Neuronal stem cell (in vitro differentiated cells): ENCODE results near the gene SLIRP.
A peak's percentile ranks its signal among the peaks of the same experiment; 100 is the strongest.

Experiments used
- DNase-seq: peaks from one replicate; pipeline ENCODE4 v3.0.0-alpha.2; 2013; ENCODE audit warnings: low spot score
- H2AFZ ChIP-seq: one replicate; pipeline ENCODE4 v1.6.1; 2013; ENCODE audit warnings: mild to moderate bottlenecking, low read length, inconsistent platforms
- H2AK5ac ChIP-seq: 2 replicates; pipeline ENCODE4 v1.6.1; 2013; ENCODE audit warnings: low read depth, mild to moderate bottlenecking, inconsistent platforms, low read length, moderate library complexity, mixed read lengths
- H2BK120ac ChIP-seq: 2 replicates; pipeline ENCODE4 v1.6.1; 2013; ENCODE audit warnings: low read depth, mild to moderate bottlenecking, inconsistent platforms, low read length, moderate library complexity, mixed read lengths
- H2BK12ac ChIP-seq: one replicate; pipeline ENCODE4 v1.6.1; 2013; ENCODE audit warnings: low read length, inconsistent platforms
- H2BK15ac ChIP-seq: 2 replicates; pipeline ENCODE4 v1.6.1; 2013; ENCODE audit warnings: mild to moderate bottlenecking, low read length, inconsistent platforms, mixed read lengths
- H2BK5ac ChIP-seq: one replicate; pipeline ENCODE4 v1.6.1; 2013; ENCODE audit warnings: inconsistent platforms, mild to moderate bottlenecking, low read length, moderate library complexity
- H3K14ac ChIP-seq: one replicate; pipeline ENCODE4 v1.6.1; 2013; ENCODE audit warnings: low read length, inconsistent platforms
- H3K18ac ChIP-seq: 2 replicates; pipeline ENCODE4 v1.6.1; 2013; ENCODE audit warnings: low read length, inconsistent platforms
- H3K23ac ChIP-seq: 2 replicates; pipeline ENCODE4 v1.6.1; 2013; ENCODE audit warnings: low read depth, mild to moderate bottlenecking, mixed read lengths, low read length, inconsistent platforms; ENCODE audit not compliant: poor library complexity
- H3K27ac ChIP-seq: replicated peaks from 3 replicates; pipeline ENCODE4 v1.5.1; 2013; ENCODE audit warnings: low read length, inconsistent platforms
- H3K27me3 ChIP-seq, 3 experiments: 2 replicates each; pipeline ENCODE4 v1.6.1; 2013; ENCODE audit warnings: low read length in 3 of 3, mild to moderate bottlenecking in 2 of 3, inconsistent platforms in 1 of 3, low read depth in 1 of 3, mixed read lengths in 1 of 3, moderate library complexity in 1 of 3; ENCODE audit not compliant: control insufficient read depth in 3 of 3, insufficient read depth in 3 of 3
- H3K36me3 ChIP-seq, 2 donors: replicated peaks in 1 of 2; 2 replicates each; pipeline ENCODE4 v1.6.1; 2013; ENCODE audit warnings: low read length in 2 of 2; ENCODE audit not compliant: control insufficient read depth in 2 of 2, insufficient read depth in 2 of 2
- H3K4ac ChIP-seq: 2 replicates; pipeline ENCODE4 v1.6.1; 2013; ENCODE audit warnings: inconsistent platforms, mild to moderate bottlenecking, low read length, moderate library complexity
- H3K4me1 ChIP-seq, 2 donors: 1 replicate in 1 of 2; 2 replicates in 1 of 2; pipeline ENCODE4 v1.6.1; 2013; ENCODE audit warnings: low read length in 2 of 2, low read depth in 1 of 2; ENCODE audit not compliant: control insufficient read depth in 2 of 2, insufficient read depth in 1 of 2
- H3K4me2 ChIP-seq: one replicate; pipeline ENCODE4 v1.6.1; 2013; ENCODE audit warnings: mild to moderate bottlenecking, low read length, inconsistent platforms; ENCODE audit not compliant: insufficient read depth, poor library complexity, severe bottlenecking
- H3K4me3 ChIP-seq, 2 donors: 2 replicates each; pipeline ENCODE4 v1.5.1; 2013; ENCODE audit warnings: low read length in 2 of 2, mild to moderate bottlenecking in 2 of 2, inconsistent platforms in 1 of 2, moderate library complexity in 1 of 2
- H3K79me1 ChIP-seq: one replicate; pipeline ENCODE4 v1.6.1; 2013; ENCODE audit warnings: low read depth, mild to moderate bottlenecking, inconsistent platforms, low read length, moderate library complexity
- H3K9ac ChIP-seq: one replicate; pipeline ENCODE4 v1.6.1; 2013; ENCODE audit warnings: mild to moderate bottlenecking, low read depth, low read length, inconsistent platforms; ENCODE audit not compliant: poor library complexity
- H3K9me3 ChIP-seq, 2 donors: replicated peaks in 1 of 2; 2 replicates each; pipeline versions ENCODE3 to v1.6.1; 2013; ENCODE audit warnings: low read length in 2 of 2, mild to moderate bottlenecking in 2 of 2, inconsistent platforms in 1 of 2, low read depth in 1 of 2, mixed read lengths in 1 of 2, moderate library complexity in 1 of 2; ENCODE audit not compliant: control insufficient read depth in 2 of 2, insufficient read depth in 1 of 2
- H4K8ac ChIP-seq: one replicate; pipeline ENCODE4 v1.6.1; 2013; ENCODE audit warnings: low read depth, mild to moderate bottlenecking, inconsistent platforms, low read length, moderate library complexity
- H4K91ac ChIP-seq: one replicate; pipeline ENCODE4 v1.6.1; 2013; ENCODE audit warnings: low read length, low read depth, mild to moderate bottlenecking, inconsistent platforms; ENCODE audit not compliant: poor library complexity
- WGBS, 2 donors: extraction: QIAGEN DNeasy Blood & Tissue Kit; methylation state at CpG; one replicate each; pipeline ENCODE4 v1.1.7; 2013; ENCODE audit warnings: missing lambda C conversion rate in 2 of 2, mixed read lengths in 1 of 2; ENCODE audit not compliant: insufficient read length in 2 of 2, insufficient replicate concordance in 1 of 2; ENCODE audit errors: extremely low coverage in 2 of 2; 5-methylcytosine and 5-hydroxymethylcytosine counted together

SLIRP gene

DNA sequence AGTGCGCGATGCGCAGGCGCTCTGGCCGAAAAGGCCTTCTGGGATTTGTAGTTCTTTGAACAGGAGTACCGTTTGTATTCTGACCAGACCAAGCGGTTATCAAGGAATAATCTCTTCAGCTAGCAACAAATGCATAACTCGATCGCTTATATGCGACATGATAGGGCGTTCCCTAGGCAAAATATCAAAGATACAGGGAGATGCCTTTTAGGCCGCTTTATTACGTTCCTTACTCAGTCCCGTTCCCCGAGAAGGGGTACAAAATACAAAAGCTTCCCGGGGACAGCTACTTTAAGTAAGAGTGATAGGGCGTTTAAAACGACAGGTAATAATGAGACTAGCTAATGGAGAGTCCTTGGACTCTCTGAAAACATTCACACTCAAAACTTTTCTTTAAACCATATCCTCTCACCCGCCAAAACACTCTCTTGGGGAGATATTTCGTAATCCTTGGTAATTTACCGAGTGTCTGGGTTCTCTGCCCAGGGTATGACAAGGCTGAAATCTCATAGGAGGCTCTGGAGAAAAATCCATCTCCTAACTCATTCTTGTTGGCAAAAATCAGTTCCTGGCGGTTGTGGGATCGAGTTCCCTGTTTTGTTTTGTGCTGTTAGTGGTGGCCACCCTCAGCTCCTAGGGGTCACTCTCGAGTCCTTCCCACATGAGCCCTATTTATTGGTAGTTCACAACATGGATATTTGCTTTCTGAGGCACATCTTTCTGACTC lies 53.5 kb downstream of the SLIRP start:
- DNase-seq = no peak
- H2BK5ac ChIP-seq = no peak overlapping the region
- H3K27me3 ChIP-seq = no peaks in the 10 kb centered on the region
- H3K14ac ChIP-seq = no peak overlapping the region
- H3K79me1 ChIP-seq = peaks cover 10% of the 10 kb centered on the region
- H2BK120ac ChIP-seq = no peak overlapping the region
- no peak overlapping the region for H2BK12ac ChIP-seq
- peak overlapping the region; percentile 61 for H3K4me2 ChIP-seq
- no peak overlapping the region for H2AK5ac ChIP-seq
- H4K91ac ChIP-seq = no peak overlapping the region
- no peak overlapping the region for H4K8ac ChIP-seq
- H3K18ac ChIP-seq = no peak overlapping the region
- H3K4ac ChIP-seq = no peak overlapping the region
- H2BK15ac ChIP-seq = no peak overlapping the region
- H3K4me3 ChIP-seq = peak overlapping the region; percentile 75 to 100
- no peak overlapping the region for H3K23ac ChIP-seq
- H3K36me3 ChIP-seq = peaks cover 3 to 26% of the 10 kb centered on the region in 2 donors
- no CpG with 5 or more reads among the region's 24 CpGs for whole genome bisulfite sequencing, 2 donors
- peak overlapping the region; percentile 28 for H3K27ac ChIP-seq
- no peaks in the 10 kb centered on the region for H3K9me3 ChIP-seq
- peak overlapping the region; percentile 92 for H2AFZ ChIP-seq
- no peak overlapping the region for H3K9ac ChIP-seq
- peaks cover 4 to 11% of the 10 kb centered on the region in 2 donors for H3K4me1 ChIP-seq

DNA sequence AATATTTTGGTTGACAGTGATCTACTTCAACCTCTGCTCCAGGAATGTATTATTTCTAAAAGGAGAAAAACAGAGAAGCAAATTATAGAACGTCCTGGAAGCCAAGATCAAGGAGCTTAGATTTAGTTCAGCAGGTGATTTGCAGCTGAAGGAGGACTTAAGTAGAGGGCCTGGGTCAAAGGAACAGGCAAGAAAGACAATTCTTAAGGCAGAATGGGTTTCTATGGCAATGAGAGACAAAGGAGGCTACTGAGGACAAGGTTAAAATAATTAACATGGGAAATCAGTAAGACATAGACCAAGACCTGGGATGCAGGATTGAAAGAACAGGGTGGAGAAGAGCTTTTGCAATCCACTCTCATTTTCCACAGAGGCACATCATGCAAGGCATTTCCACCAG lies 55.4 kb downstream of the SLIRP start:
- no peak overlapping the region for H2BK5ac ChIP-seq
- H3K9ac ChIP-seq = no peak overlapping the region
- DNase-seq = no peak
- H3K4me2 ChIP-seq = no peak overlapping the region
- no peak overlapping the region for H3K14ac ChIP-seq
- no peak overlapping the region for H2BK12ac ChIP-seq
- H3K27me3 ChIP-seq = no peaks in the 10 kb centered on the region
- no peak overlapping the region for H3K4ac ChIP-seq
- no peak overlapping the region for H3K23ac ChIP-seq
- no peak overlapping the region for H3K18ac ChIP-seq
- peaks cover 3 to 11% of the 10 kb centered on the region in 2 donors for H3K36me3 ChIP-seq
- H3K9me3 ChIP-seq = no peaks in the 10 kb centered on the region
- no peak overlapping the region for H4K91ac ChIP-seq
- peaks cover 10% of the 10 kb centered on the region for H3K79me1 ChIP-seq
- no peak overlapping the region for H3K4me3 ChIP-seq
- H3K4me1 ChIP-seq = peaks cover 4 to 11% of the 10 kb centered on the region in 2 donors
- WGBS, 2 donors = no CpG with 5 or more reads among the region's 1 CpG
- no peak overlapping the region for H2AK5ac ChIP-seq
- H4K8ac ChIP-seq = no peak overlapping the region
- H2AFZ ChIP-seq = peak overlapping the region; percentile 34
- no peak overlapping the region for H2BK15ac ChIP-seq
- no peak overlapping the region for H3K27ac ChIP-seq
- H2BK120ac ChIP-seq = no peak overlapping the region

DNA sequence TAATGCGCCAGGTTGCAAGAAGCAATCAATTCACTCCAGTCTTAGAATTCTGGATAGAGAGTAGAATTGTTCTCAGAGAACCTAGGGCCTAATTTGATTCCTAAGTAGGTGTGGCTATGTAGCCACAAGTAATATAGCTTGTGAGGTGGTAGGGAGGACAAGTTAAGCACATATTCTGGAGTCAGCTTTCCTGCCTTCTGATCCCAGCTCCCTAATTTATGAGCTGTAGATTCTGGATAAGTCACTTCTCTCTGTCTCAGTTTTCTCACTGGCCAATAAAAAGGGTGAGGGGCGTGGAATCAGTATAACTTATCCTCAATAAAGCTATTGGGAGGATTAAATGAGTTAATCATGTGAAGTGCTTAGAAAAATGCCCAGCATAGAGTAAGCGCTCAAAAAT lies 56.1 kb downstream of the SLIRP start:
- no peak overlapping the region for H3K9ac ChIP-seq
- H2BK120ac ChIP-seq = no peak overlapping the region
- H3K9me3 ChIP-seq = no peaks in the 10 kb centered on the region
- H3K27ac ChIP-seq = no peak overlapping the region
- H4K8ac ChIP-seq = no peak overlapping the region
- H3K79me1 ChIP-seq = peaks cover 6% of the 10 kb centered on the region
- no peak overlapping the region for H3K4ac ChIP-seq
- H2AK5ac ChIP-seq = no peak overlapping the region
- no peak overlapping the region for H3K23ac ChIP-seq
- H3K27me3 ChIP-seq = no peaks in the 10 kb centered on the region
- H2AFZ ChIP-seq = peak overlapping the region; percentile 34
- no peak overlapping the region for H2BK12ac ChIP-seq
- H3K4me1 ChIP-seq = peaks cover 4 to 11% of the 10 kb centered on the region in 2 donors
- WGBS, 2 donors = no CpG with 5 or more reads among the region's 3 CpGs
- H2BK15ac ChIP-seq = no peak overlapping the region
- H2BK5ac ChIP-seq = no peak overlapping the region
- no peak for DNase-seq
- no peak overlapping the region for H4K91ac ChIP-seq
- H3K18ac ChIP-seq = no peak overlapping the region
- H3K4me2 ChIP-seq = no peak overlapping the region
- H3K36me3 ChIP-seq = peaks cover 1 to 5% of the 10 kb centered on the region in 2 donors
- H3K4me3 ChIP-seq = no peak overlapping the region
- no peak overlapping the region for H3K14ac ChIP-seq
